ENCODE data around the gene PRDM15. TPM values are rescaled to one million over a fixed set of nuclear protein-coding genes. Genes with fewer than 3 reads are reported as not detected.
A peak's percentile ranks its signal among the peaks of the same experiment; 100 is the strongest.

PRDM15 gene
- total RNA-seq, 1 experiment from 2014 or later: 9.9 TPM

DNA sequence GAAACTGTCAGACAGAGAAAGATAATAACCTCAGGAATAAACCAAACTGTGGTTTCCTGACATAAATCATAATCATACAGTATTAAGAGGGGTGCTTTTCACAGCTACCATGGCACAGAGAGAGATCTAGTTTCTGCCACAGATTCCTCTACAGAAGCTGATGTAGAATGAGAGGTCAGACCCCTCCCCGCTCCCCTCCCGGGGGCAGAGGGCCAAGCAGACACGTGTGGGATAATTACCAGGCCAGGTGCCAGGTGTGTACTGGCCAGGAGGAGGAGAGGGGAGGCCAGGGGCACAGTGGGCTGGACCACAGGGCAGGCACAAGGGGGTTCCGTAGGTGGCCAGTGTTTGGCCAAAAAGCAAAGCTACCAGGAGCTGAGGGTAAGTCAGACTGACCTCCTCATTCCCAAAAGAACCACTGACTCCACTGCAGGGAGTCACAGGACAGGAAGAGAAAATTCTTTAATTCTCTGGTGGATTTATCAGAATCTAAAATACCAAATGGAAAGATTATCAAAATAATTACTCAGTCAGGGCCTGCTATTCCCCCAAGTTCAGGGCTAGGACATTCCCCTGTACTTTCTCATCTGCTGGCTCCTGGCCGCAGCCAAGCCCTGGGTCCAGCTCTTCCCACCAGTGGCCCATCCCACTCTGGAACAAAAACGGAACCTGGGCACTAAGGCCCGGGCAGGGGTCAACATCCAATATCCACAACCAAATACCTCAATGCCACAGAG is 44.7 kb upstream of the PRDM15 start:
- Histone ChIP-seq H3K23ac (ENCODE audit: insufficient read length, low read depth, low read length) (no peak overlapping the region), H2BK120ac (ENCODE audit: low read depth, low read length, poor library complexity, severe bottlenecking) (no peak overlapping the region), H3K23me2 (ENCODE audit: insufficient read length, low read depth, low read length, poor library complexity, severe bottlenecking) (no peaks in the 10 kb centered on the region), H2BK15ac (ENCODE audit: low read depth, low read length) (no peak overlapping the region), H2BK12ac (ENCODE audit: insufficient read length, low read depth, low read length) (no peak overlapping the region), H3K4ac (ENCODE audit: low read depth, low read length) (no peak overlapping the region), H4K8ac (replicated peaks; ENCODE audit: insufficient read length, low read depth, low read length) (no peak overlapping the region), H4K5ac (ENCODE audit: insufficient read length, low read depth, low read length) (no peak overlapping the region), H2AFZ (ENCODE audit: low read length) (no peak overlapping the region), H2BK5ac (ENCODE audit: insufficient read length, low read length) (no peak overlapping the region), H3T11ph (ENCODE audit: low read length) (no peak overlapping the region), H3K4me2 (ENCODE audit: insufficient read depth, insufficient read length, low read length) (no peak overlapping the region), H3K79me1 (ENCODE audit: insufficient read depth, low read depth, low read length, poor library complexity, severe bottlenecking) (no peaks in the 10 kb centered on the region), H3K27ac (ENCODE audit: insufficient read length, low read depth, low read length) (no peak overlapping the region), H3K9me3 (ENCODE audit: control insufficient read depth, low read depth, low read length) (no peaks in the 10 kb centered on the region), H4K20me1 (ENCODE audit: control insufficient read depth, insufficient read depth, insufficient read length) (no peaks in the 10 kb centered on the region), H3K79me2 (ENCODE audit: insufficient read depth, low read length) (no peaks in the 10 kb centered on the region), H3K27me3 (ENCODE audit: insufficient read depth, low read length) (no peaks in the 10 kb centered on the region), H3K14ac (ENCODE audit: insufficient read depth, low read length) (no peak overlapping the region), H2AK5ac (ENCODE audit: insufficient read length, low read length) (no peak overlapping the region), H3K56ac (ENCODE audit: insufficient read length, low read depth, low read length) (no peak overlapping the region), H2BK20ac (ENCODE audit: low read depth, low read length, poor library complexity, severe bottlenecking) (no peak overlapping the region), H3K4me1 (ENCODE audit: insufficient read depth, low read length) (peaks cover 4% of the 10 kb centered on the region), H4K91ac (ENCODE audit: insufficient read length, low read depth, low read length) (no peak overlapping the region), H3K9ac (ENCODE audit: extremely low read depth, insufficient read length, low read length) (no peak overlapping the region), H3K18ac (ENCODE audit: insufficient read length, low read depth, low read length) (no peak overlapping the region)
- no CpG with 5 or more reads among the region's 7 CpGs for WGBS (ENCODE audit: extremely low coverage, insufficient read length, low lambda C conversion rate)
- Mint-ChIP-seq H3K4me3 (no peak overlapping the region), H3K4me1 (peaks cover 22 to 35% of the 10 kb centered on the region in 2 experiments), H3K27me3 (ENCODE audit: low read depth) (no peaks in the 10 kb centered on the region), H3K9me3 (no peaks in the 10 kb centered on the region), H3K27ac (peak overlapping the region in 1 of 3 experiments; percentile 79; a peak in 1 of 7 replicates), H3K36me3 (ENCODE audit: insufficient read depth in 1 of 3, low read depth in 3 of 3) (no peaks in the 10 kb centered on the region)
- TF ChIP-seq, protein P1, sequence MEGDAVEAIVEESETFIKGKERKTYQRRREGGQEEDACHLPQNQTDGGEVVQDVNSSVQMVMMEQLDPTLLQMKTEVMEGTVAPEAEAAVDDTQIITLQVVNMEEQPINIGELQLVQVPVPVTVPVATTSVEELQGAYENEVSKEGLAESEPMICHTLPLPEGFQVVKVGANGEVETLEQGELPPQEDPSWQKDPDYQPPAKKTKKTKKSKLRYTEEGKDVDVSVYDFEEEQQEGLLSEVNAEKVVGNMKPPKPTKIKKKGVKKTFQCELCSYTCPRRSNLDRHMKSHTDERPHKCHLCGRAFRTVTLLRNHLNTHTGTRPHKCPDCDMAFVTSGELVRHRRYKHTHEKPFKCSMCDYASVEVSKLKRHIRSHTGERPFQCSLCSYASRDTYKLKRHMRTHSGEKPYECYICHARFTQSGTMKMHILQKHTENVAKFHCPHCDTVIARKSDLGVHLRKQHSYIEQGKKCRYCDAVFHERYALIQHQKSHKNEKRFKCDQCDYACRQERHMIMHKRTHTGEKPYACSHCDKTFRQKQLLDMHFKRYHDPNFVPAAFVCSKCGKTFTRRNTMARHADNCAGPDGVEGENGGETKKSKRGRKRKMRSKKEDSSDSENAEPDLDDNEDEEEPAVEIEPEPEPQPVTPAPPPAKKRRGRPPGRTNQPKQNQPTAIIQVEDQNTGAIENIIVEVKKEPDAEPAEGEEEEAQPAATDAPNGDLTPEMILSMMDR (conservative IDR thresholded peaks at IDR 0.05): no peak
- DNase-seq: no peak

All from H9 (cell line).